ENCODE measurements around the gene TAGLN3.

DNA sequence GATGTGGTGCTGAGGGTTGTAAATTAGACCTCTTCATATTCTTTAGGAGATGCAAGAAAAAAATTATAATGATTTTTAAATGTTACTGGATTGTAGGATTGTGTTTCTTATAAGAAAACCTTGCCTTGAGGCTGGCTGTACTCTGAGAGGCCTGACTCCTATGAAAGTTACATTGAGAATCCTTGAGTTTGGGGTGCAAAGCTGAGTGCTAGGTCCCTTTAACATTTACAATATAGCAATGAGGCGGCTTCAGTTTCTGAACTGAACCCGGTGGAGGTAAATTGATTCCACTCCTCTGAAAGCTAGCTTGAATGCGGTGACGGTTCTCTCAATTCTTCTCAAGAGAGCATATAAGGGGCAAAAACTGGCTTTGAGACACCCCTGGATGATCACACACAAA, 35.7 kb downstream of the TAGLN3 start, which contains the start of gene TMPRSS7:
- TF ChIP-seq CTCF (IDR thresholded peaks at IDR 0.05), result no peak
- TF ChIP-seq POLR2A (IDR thresholded peaks at IDR 0.05), result no peak
